Neural cell (in vitro differentiated cells): ENCODE data around the gene FYB1.

Experiments used
- EP300 ChIP-seq: fragments of 450-650 bp; conservative IDR thresholded peaks from 2 replicates; pipeline ENCODE4 v1.6.1; 2014; ENCODE audit warnings: antibody characterized with exemption, mild to moderate bottlenecking, moderate library complexity; ENCODE audit not compliant: poor library complexity, severe bottlenecking
- EZH2 ChIP-seq: fragments of 200-600, 300-800 bp; shearing (Covaris generic), sonication (generic); IDR thresholded peaks from 2 replicates; pipeline ENCODE4 v1.6.1; 2014; ENCODE audit warnings: antibody characterized with exemption, low read length, borderline replicate concordance, mild to moderate bottlenecking; ENCODE audit not compliant: insufficient read depth, poor library complexity, severe bottlenecking
- MXI1 ChIP-seq: fragments of 450-650 bp; conservative IDR thresholded peaks from 2 replicates; pipeline ENCODE4 v1.6.1; 2014; ENCODE audit warnings: antibody characterized with exemption, mild to moderate bottlenecking; ENCODE audit not compliant: poor library complexity, severe bottlenecking
- POLR2AphosphoS5 ChIP-seq: IDR thresholded peaks from 2 replicates; pipeline ENCODE4 v1.6.1; 2012
- RAD21 ChIP-seq: fragments of 450-650 bp; conservative IDR thresholded peaks from 2 replicates; pipeline ENCODE4 v1.6.1; 2014; ENCODE audit warnings: antibody characterized with exemption, mild to moderate bottlenecking, moderate library complexity
- SMC3 ChIP-seq: fragments of 450-650 bp; conservative IDR thresholded peaks from 2 replicates; pipeline ENCODE4 v1.6.1; 2014; ENCODE audit warnings: antibody characterized with exemption, mild to moderate bottlenecking, moderate library complexity; ENCODE audit not compliant: poor library complexity
- TF ChIP-seq, protein P1 (sequence below): fragments of 450-650 bp; IDR thresholded peaks from 2 replicates; pipeline ENCODE4 v1.5.1; 2014; ENCODE audit warnings: antibody characterized with exemption, mild to moderate bottlenecking, moderate library complexity; ENCODE audit not compliant: poor library complexity, severe bottlenecking

DNA sequence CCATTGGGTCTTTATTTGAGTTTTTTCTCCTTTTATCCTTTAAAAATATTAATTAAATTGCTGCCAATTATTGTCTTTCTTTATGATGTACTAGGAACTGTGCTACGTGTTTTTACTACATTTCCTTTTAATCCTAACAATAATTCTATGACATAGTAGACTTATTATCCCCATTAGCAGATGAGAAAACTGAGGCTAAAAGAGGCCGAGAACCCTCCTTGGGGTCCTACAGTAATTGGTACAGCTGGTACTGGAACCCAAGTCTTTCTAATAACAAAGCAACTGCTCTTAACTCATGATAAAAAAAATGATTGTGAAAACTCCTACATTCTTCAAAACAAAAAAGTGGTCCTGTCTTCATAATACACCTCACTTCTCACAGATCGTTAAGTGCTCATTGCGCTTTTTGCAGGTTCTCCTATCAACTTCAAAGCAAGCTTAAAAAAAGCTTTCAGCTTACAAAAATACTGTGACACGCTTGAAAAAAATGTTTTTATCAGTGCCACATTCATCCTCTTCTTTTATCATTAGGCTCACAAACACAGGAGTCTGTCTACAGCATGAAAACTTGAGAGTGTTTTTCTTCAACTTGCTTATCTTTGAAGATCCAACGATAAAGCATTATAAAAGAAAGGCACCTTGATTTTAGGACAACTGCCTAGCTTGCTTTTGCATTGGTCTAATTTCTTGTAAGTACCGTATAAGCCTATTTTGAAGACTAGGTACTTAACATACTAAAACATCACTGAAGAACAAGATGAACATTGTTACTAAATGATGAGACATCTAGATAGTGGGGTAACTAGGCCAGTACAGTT, 32.4 kb downstream of the FYB1 start:
- TF ChIP-seq, protein P1, sequence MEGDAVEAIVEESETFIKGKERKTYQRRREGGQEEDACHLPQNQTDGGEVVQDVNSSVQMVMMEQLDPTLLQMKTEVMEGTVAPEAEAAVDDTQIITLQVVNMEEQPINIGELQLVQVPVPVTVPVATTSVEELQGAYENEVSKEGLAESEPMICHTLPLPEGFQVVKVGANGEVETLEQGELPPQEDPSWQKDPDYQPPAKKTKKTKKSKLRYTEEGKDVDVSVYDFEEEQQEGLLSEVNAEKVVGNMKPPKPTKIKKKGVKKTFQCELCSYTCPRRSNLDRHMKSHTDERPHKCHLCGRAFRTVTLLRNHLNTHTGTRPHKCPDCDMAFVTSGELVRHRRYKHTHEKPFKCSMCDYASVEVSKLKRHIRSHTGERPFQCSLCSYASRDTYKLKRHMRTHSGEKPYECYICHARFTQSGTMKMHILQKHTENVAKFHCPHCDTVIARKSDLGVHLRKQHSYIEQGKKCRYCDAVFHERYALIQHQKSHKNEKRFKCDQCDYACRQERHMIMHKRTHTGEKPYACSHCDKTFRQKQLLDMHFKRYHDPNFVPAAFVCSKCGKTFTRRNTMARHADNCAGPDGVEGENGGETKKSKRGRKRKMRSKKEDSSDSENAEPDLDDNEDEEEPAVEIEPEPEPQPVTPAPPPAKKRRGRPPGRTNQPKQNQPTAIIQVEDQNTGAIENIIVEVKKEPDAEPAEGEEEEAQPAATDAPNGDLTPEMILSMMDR: no peak
- no peak for TF ChIP-seq POLR2AphosphoS5
- TF ChIP-seq EZH2: no peak
- no peak for TF ChIP-seq MXI1
- no peak for TF ChIP-seq RAD21
- TF ChIP-seq SMC3: no peak
- no peak for TF ChIP-seq EP300
